Gastrocnemius medialis (tissue), 4 donors: ENCODE results near the gene UBE3B. TPM values are rescaled to one million over a fixed set of nuclear protein-coding genes. Genes with fewer than 3 reads are reported as not detected.
A peak's percentile ranks its signal among the peaks of the same experiment; 100 is the strongest.

Experiments used
- ATAC-seq, 2 donors: fragments of 150-250 bp; one replicate each; pipeline ENCODE4 v1.9.1; 2016
- DNase-seq, 2 donors: peaks; one replicate each; pipeline ENCODE4 v3.0.0-alpha.2; 2019
- H3K27ac ChIP-seq, 4 donors: fragments of 200-600 bp; sonication (generic); 1 replicate in 1 of 4; 2 replicates in 3 of 4; pipeline ENCODE4 v1.5.1; 2016 to 2018; ENCODE audit warnings: mild to moderate bottlenecking in 2 of 4, moderate library complexity in 1 of 4
- H3K27me3 ChIP-seq, 3 donors: fragments of 200-600 bp; sonication (generic) in 2 of 3; 1 replicate in 1 of 3; 2 replicates in 2 of 3; pipeline versions ENCODE4 v1.5.1 to v1.6.0; 2016 to 2019; ENCODE audit warnings: mild to moderate bottlenecking in 1 of 3, moderate library complexity in 1 of 3
- H3K36me3 ChIP-seq, 2 donors: fragments of 200-600 bp; sonication (generic) in 1 of 2; one replicate each; pipeline ENCODE4 v1.5.1; 2017 to 2018
- H3K4me1 ChIP-seq, 2 donors: fragments of 200-600 bp; sonication (generic) in 1 of 2; one replicate each; pipeline ENCODE4 v1.5.1; 2016 to 2017; ENCODE audit warnings: mild to moderate bottlenecking in 2 of 2
- H3K4me3 ChIP-seq, 4 donors: fragments of 200-600 bp; sonication (generic) in 3 of 4; 1 replicate in 1 of 4; 2 replicates in 3 of 4; pipeline ENCODE4 v1.5.1; 2016 to 2019; ENCODE audit warnings: mild to moderate bottlenecking in 2 of 4
- H3K9me3 ChIP-seq, 3 donors: fragments of 200-600 bp; sonication (generic) in 2 of 3; 1 replicate in 1 of 3; 2 replicates in 2 of 3; pipeline ENCODE4 v1.5.1; 2016 to 2019
- POLR2A ChIP-seq, 2 donors: fragments of 450-650 bp; IDR thresholded peaks; one replicate each; pipeline ENCODE4 v1.6.1; 2017; ENCODE audit warnings: antibody characterized with exemption in 2 of 2, mild to moderate bottlenecking in 2 of 2, moderate library complexity in 2 of 2
- in situ Hi-C, 4 donors: fragments of 200-750 bp; cut with MboI; loops; one replicate each; pipeline versions ENCODE4 v1.15.0 to v1.8.0; 2017; ENCODE audit warnings: low sequenced_read_pairs in 4 of 4
- intact Hi-C: fragments of 100-400 bp; cut with DNase I; formaldehyde crosslinking; loops from one replicate; pipeline ENCODE4 v1.15.1; 2023; ENCODE audit warnings: low total_unique reads
- total RNA-seq, 4 donors: library from RNA; depleted of rRNA; stranded (reverse); fragments of >200 nt; gene quantifications; one replicate each; pipeline versions ENCODE4 v1.1.0 to v1.2.3, GENCODE V29; 2016
- TF ChIP-seq, protein P1 (sequence below), 5 experiments: fragments of 450-650 bp in 3 of 5; fragments of 200-600 bp in 2 of 5; sonication (generic) in 2 of 5; IDR thresholded peaks in 4 of 5; conservative IDR thresholded peaks in 1 of 5; 1 replicate in 4 of 5; 2 replicates in 1 of 5; pipeline ENCODE4 v1.5.1; 2016 to 2019; ENCODE audit warnings: antibody characterized with exemption in 5 of 5, mild to moderate bottlenecking in 3 of 5, moderate library complexity in 3 of 5

Gene UBE3B
- total RNA-seq, 4 donors from 2014 or later, result 44.8 to 58.2 (median 55.9) TPM

DNA sequence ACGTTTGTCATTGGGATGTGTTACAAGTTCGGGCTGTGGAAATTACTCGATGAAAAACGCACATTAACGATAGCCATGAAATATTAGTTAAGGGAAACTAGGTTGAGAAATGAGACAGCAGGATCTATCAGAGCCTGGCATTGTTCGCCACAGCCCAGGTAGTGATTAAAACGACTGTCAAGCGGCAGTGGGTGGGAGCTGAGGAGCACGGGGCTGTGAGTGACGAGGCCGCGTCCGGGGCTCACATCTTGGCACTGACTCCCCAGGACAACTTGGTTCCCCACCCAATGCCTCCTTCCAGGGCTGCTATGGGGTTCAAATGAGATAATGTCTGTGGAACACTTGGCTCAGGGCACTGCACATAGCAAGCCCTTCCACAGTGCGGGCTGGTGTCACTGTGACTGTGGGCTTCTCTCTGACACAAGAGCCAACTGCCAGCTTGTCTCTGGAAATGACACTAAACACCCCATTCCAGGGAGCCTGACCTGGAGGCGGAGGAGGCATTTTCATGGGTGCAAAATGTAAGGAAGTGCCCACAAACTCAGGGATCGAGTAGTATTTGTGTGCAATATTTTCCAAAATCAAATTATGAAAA is 76.6 kb downstream of the UBE3B start:
- TF ChIP-seq POLR2A (IDR thresholded peaks at IDR 0.05), result no peak
- TF ChIP-seq, protein P1, sequence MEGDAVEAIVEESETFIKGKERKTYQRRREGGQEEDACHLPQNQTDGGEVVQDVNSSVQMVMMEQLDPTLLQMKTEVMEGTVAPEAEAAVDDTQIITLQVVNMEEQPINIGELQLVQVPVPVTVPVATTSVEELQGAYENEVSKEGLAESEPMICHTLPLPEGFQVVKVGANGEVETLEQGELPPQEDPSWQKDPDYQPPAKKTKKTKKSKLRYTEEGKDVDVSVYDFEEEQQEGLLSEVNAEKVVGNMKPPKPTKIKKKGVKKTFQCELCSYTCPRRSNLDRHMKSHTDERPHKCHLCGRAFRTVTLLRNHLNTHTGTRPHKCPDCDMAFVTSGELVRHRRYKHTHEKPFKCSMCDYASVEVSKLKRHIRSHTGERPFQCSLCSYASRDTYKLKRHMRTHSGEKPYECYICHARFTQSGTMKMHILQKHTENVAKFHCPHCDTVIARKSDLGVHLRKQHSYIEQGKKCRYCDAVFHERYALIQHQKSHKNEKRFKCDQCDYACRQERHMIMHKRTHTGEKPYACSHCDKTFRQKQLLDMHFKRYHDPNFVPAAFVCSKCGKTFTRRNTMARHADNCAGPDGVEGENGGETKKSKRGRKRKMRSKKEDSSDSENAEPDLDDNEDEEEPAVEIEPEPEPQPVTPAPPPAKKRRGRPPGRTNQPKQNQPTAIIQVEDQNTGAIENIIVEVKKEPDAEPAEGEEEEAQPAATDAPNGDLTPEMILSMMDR (IDR thresholded peaks at IDR 0.05 in 4 of 5, conservative IDR thresholded peaks at IDR 0.05 in 1 of 5), result no peak
- in situ Hi-C loops (no loop called here), intact Hi-C loops (no loop called here)
- no peaks in the 10 kb centered on the region for H3K4me1 ChIP-seq
- H3K27ac ChIP-seq, result no peak overlapping the region
- H3K27me3 ChIP-seq, result peaks cover 27 to 28% (median 28%) of the 10 kb centered on the region in 3 donors
- H3K9me3 ChIP-seq, result no peaks in the 10 kb centered on the region
- ATAC-seq, result no peak
- H3K4me3 ChIP-seq, result no peak overlapping the region
- DNase-seq, result no peak
- peaks cover 0 to 8% of the 10 kb centered on the region in 2 donors for H3K36me3 ChIP-seq

GRCh38 chr12:109554761-109555160 is 77.3 kb downstream of the UBE3B start:
- TF ChIP-seq, protein P1 (IDR thresholded peaks at IDR 0.05 in 4 of 5, conservative IDR thresholded peaks at IDR 0.05 in 1 of 5), result no peak
- TF ChIP-seq POLR2A (IDR thresholded peaks at IDR 0.05), result no peak
- ATAC-seq (no peak), DNase-seq (no peak)
- intact Hi-C loops, result no loop called here
- H3K4me3 ChIP-seq, result no peak overlapping the region
- in situ Hi-C loops, result no loop called here
- no peak overlapping the region for H3K27ac ChIP-seq
- H3K9me3 ChIP-seq, result no peaks in the 10 kb centered on the region
- no peaks in the 10 kb centered on the region for H3K4me1 ChIP-seq
- H3K36me3 ChIP-seq, result peaks cover 0 to 8% of the 10 kb centered on the region in 2 donors
- peaks cover 21 to 23% (median 21%) of the 10 kb centered on the region in 3 donors for H3K27me3 ChIP-seq

DNA sequence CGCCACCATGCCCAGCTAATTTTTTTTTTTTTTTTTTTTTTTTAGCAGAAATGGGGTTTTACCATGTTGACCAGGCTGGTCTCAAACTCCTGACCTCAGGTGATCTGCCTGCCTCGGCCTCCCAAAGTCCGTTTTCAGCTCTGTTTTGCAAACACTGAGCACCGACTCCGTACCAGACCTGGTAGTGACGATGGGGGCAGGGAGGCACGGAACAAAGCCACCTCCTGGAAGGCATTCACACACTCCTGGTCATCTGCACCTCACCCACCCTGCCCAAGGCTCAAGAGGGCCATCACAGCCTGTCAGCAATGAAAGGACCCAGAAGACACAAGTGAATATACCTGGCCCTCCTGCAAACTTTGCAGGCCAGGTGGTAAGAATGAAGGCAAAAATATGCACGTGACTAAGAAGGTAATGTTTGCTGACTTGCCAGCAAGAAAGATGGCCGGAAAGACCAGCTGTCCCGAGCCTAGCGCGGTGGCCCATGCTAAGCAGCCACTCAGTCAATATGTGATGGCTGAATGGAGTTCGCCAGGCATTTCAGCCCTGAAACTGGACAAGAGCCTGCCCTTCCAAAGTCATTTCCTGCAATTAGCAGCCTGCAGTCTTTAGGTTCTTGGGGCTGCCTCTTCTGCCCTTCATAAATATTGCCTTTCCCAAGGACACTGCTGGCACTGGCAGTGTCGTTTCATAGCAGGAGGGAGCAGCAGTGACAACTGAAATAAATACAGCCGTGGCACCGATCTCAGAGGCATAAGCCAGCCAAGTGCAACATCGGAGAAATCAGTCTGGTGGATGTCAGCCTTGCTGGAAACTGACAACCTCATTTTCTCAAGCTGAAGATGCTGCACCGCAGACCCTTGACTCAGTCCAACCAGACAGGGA is 78.2 kb downstream of the UBE3B start:
- in situ Hi-C loops, result no loop called here
- ATAC-seq (no peak), DNase-seq (no peak)
- Histone ChIP-seq H3K4me3 (no peak overlapping the region), H3K36me3 (peaks cover 0 to 8% of the 10 kb centered on the region in 2 donors), H3K27me3 (peaks cover 11 to 16% (median 12%) of the 10 kb centered on the region in 3 donors), H3K9me3 (no peaks in the 10 kb centered on the region), H3K27ac (no peak overlapping the region), H3K4me1 (no peaks in the 10 kb centered on the region)
- intact Hi-C loops, result no loop called here
- TF ChIP-seq, protein P1 (IDR thresholded peaks at IDR 0.05 in 4 of 5, conservative IDR thresholded peaks at IDR 0.05 in 1 of 5), result no peak
- no peak for TF ChIP-seq POLR2A (IDR thresholded peaks at IDR 0.05)

- TF ChIP-seq, protein P1 (IDR thresholded peaks at IDR 0.05 in 4 of 5, conservative IDR thresholded peaks at IDR 0.05 in 1 of 5), result no peak
- TF ChIP-seq POLR2A (IDR thresholded peaks at IDR 0.05), result no peak
Measured at GRCh38 chr12:109557200-109557599, 79.8 kb downstream of the UBE3B start.

More at GRCh38 chr12:109557200-109557599, 79.8 kb downstream of the UBE3B start:
- in situ Hi-C loops (no loop called here), intact Hi-C loops (no loop called here)
- Histone ChIP-seq H3K9me3 (no peaks in the 10 kb centered on the region), H3K36me3 (peaks cover 0 to 13% of the 10 kb centered on the region in 2 donors), H3K27ac (no peak overlapping the region), H3K4me1 (no peaks in the 10 kb centered on the region), H3K4me3 (no peak overlapping the region), H3K27me3 (peaks cover 0 to 6% (median 4%) of the 10 kb centered on the region in 3 donors)
- ATAC-seq (peak in 1 of 2 donors; percentile 36), DNase-seq (peak in 1 of 2 donors; percentile 7)
